Pancreas (tissue), 10 donors: ENCODE measurements around the gene IST1. TPM values are rescaled to one million over a fixed set of nuclear protein-coding genes. Genes with fewer than 3 reads are reported as not detected.

ENCODE experiments used
- ATAC-seq, 4 donors: fragments of 200-7000 bp; cut with Tn5 transposase; one replicate each; pipeline versions ENCODE4 v1.8.0 to v1.9.1; 2020; ENCODE audit warnings: mild to moderate bottlenecking in 4 of 4, moderate library complexity in 4 of 4
- DNase-seq, 6 donors: peaks; one replicate each; pipeline ENCODE4 v3.0.0-alpha.2; 2020
- FAIRE-seq: peaks from 2 replicates; lab custom pipeline; 2012; peaks lifted over from hg19 to GRCh38; lab: Jason Lieb, UNC
- H3K27ac ChIP-seq, 4 donors: fragments of 200-600 bp; sonication (generic); 1 replicate in 3 of 4; 2 replicates in 1 of 4; pipeline versions ENCODE4 v1.5.0 to v1.8.0; 2020
- H3K27me3 ChIP-seq, 4 donors: fragments of 200-600 bp; one replicate each; pipeline ENCODE4 v1.8.0; 2021
- H3K36me3 ChIP-seq, 3 donors: fragments of 200-600 bp; sonication (generic) in 1 of 3; one replicate each; pipeline versions ENCODE4 v1.5.0 to v1.8.0; 2020 to 2021
- H3K4me1 ChIP-seq, 3 donors: fragments of 200-600 bp; one replicate each; pipeline ENCODE4 v1.8.0; 2021
- H3K4me3 ChIP-seq, 4 donors: fragments of 200-600 bp; sonication (generic) in 2 of 4; one replicate each; pipeline versions ENCODE4 v1.5.0 to v1.8.0; 2020 to 2021
- H3K9me3 ChIP-seq, 4 donors: fragments of 200-600 bp; one replicate each; pipeline ENCODE4 v1.8.0; 2021
- WGBS, 2 donors: extraction: QIAGEN DNeasy Blood & Tissue Kit; methylation state at CpG; one replicate each; pipeline ENCODE4 v1.1.7; 2013; 5-methylcytosine and 5-hydroxymethylcytosine counted together
- intact Hi-C, 3 donors: fragments of 100-400 bp; cut with DNase I; formaldehyde crosslinking; loops; one replicate each; pipeline versions ENCODE4 v1.11.1 to v1.14.2; 2022
- polyA plus RNA-seq, 2 donors: library from polyadenylated mRNA; stranded (reverse); fragments of 200-250 nt; gene quantifications; one replicate each; pipeline ENCODE4 v1.2.3, GENCODE V29; 2013
- total RNA-seq, 6 donors: library from RNA; stranded (reverse); fragmentation: NEBNext Ultra II Directional in 4 of 6; extraction: Animal tissue kit (Norgen Biotek cat#: 25700) in 4 of 6; gene quantifications; one replicate each; pipeline versions ENCODE4 v1.2.1 to v1.2.4, GENCODE V29; 2021 to 2023
- TF ChIP-seq, protein P1 (sequence below), 4 donors: fragments of 200-600 bp; sonication (generic) in 3 of 4; IDR thresholded peaks; one replicate each; pipeline versions ENCODE4 v1.5.0 to v1.8.0; 2021; ENCODE audit warnings: antibody characterized with exemption in 4 of 4
- donor health status: healthy with polysubstance abuse.
- donor health status: DM: no; HTN: no; CAD: no; lungs with moderate emphysema.
- donor health status: DM: no; HTN: no; CAD: no.
- donor health status: control.
- donor health status: control.
- donor health status: Bipolar disorder and iron deficiency.
- donor health status: DM: yes; HTN: yes; CAD: no.
- donor health status: DM: no; HTN: no; CAD: no.
- donor health status: DM: no; HTN: no; CAD: no.
- donor health status: DM: yes; HTN: yes; CAD: no.

Gene IST1
- total RNA-seq (100 to 1,000 TPM in 1 of 6 donors, 10 to 100 TPM in 5; 56.1 to 115 (median 69.4) TPM), polyA plus RNA-seq (100 to 1,000 TPM in 1 of 2 donors, 10 to 100 TPM in 1; 57.1 to 121 TPM)

DNA sequence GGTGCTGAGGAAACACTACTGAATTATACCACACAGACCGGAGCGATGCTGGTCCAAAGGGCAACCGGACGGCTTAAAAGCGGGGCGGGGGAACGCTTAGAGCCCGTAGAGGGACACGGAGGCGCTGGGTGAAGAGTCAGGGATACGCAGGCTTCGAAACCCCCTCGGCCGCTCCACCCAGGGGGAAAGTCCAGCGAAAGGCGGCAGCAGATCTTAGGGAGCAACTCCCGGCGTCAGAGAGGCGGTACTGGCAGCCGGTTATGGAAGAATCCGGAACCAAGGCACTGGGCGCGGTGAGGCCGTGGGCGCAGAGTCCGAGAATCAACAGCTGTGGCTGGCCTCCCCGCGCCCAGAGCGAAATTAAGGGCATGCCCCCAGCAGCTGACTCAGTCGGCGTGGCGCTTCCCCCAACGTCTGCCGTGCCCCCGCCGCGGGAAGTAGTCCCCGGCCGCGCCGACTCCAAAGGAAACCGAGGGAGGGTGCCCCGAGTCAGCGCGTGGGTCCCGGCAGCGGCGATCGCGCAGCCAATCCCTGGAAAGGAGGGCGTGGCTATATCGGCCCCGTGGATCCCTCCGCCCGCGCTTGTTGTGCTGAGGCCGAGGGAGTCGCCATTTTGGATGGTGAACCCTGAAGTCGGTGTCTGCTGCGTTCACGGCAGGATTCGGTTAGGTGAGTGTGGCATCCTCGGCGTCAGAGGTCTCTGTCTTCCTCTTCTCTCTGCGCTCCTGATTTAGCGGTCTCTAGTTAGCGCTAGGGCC is at the start of gene IST1:
Gene IST1 (plus strand): TSS at position 611 of the 758 bp plus-strand sequence. CDS start 20,110 bp downstream, outside the sequence.
- FAIRE-seq (no peak), DNase-seq (peak; percentile 96 to 98 (median 98))

DNA sequence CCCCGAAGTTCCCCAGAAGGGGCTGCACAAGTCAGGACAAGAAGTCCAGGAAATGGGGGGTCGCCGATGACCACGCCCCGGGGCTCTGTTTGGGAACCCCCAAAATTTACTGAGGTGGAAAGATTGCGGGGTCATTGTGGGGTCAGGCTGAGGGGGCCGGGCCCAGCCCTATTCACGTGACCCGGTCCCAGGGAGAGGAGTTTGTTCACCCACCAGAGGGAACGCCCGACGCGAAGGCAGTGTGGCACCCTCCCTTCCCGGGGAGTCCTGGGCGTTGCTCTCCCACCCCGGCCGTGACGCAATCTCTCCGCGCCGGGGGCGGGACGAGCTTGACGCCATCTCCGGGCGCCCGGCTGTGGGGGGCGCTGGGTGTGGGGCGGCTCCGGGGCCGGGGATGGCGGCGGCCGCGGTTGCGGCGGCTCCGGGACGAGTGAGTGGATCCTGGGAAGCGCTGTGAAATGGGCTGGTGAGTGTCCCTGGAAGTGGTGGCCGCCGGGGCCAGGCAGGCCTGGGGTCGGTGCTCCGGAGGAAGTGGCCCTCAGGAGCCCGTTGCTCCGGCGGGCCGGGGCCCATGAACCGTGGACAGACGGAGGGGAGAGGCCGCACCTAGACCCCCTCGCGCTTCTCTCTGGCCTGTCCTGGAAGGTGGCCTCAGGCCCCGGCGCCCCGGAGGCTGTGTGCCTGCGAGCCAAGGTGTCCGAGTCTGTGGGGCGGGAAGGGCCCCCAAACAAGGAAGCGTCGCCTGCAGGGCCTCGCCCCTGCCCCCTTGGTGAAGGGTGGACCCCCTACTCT is 49.5 kb upstream of the IST1 start, which contains the start of gene ATXN1L:
Gene ATXN1L (plus strand): TSS at position 338 of the 792 bp plus-strand sequence. CDS start 3,765 bp downstream, outside the sequence.
- TF ChIP-seq, protein P1, sequence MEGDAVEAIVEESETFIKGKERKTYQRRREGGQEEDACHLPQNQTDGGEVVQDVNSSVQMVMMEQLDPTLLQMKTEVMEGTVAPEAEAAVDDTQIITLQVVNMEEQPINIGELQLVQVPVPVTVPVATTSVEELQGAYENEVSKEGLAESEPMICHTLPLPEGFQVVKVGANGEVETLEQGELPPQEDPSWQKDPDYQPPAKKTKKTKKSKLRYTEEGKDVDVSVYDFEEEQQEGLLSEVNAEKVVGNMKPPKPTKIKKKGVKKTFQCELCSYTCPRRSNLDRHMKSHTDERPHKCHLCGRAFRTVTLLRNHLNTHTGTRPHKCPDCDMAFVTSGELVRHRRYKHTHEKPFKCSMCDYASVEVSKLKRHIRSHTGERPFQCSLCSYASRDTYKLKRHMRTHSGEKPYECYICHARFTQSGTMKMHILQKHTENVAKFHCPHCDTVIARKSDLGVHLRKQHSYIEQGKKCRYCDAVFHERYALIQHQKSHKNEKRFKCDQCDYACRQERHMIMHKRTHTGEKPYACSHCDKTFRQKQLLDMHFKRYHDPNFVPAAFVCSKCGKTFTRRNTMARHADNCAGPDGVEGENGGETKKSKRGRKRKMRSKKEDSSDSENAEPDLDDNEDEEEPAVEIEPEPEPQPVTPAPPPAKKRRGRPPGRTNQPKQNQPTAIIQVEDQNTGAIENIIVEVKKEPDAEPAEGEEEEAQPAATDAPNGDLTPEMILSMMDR (IDR thresholded peaks at IDR 0.05) = no peak
- Histone ChIP-seq H3K4me1 (peaks cover 0 to 8% (median 6%) of the 10 kb centered on the region in 3 donors), H3K4me3 (peak within 1 kb of the TSS; percentile 69 to 99 (median 99)), H3K27me3 (no peaks in the 10 kb centered on the region), H3K27ac (peak within 1 kb of the TSS; percentile 82 to 90 (median 85)), H3K9me3 (no peaks in the 10 kb centered on the region), H3K36me3 (peaks cover 0 to 14% (median 5%) of the 10 kb centered on the region in 3 donors)
- ATAC-seq (peak; percentile 98 to 99 (median 98)), DNase-seq (peak; percentile 88 to 97 (median 92)), FAIRE-seq (no peak)
- intact Hi-C loops = no loop called here
- WGBS, 2 donors = 0 to 1% methylated on average over 38 to 62 of the region's 62 CpGs

More for the DNA sequence above, at the start of gene IST1:
- Histone ChIP-seq H3K4me3 (peak within 1 kb of the TSS; percentile 78 to 98 (median 94)), H3K9me3 (no peaks in the 10 kb centered on the region), H3K4me1 (peaks cover 0 to 29% (median 11%) of the 10 kb centered on the region in 3 donors), H3K27ac (peak within 1 kb of the TSS; percentile 67 to 98 (median 94)), H3K27me3 (no peaks in the 10 kb centered on the region), H3K36me3 (no peaks in the 10 kb centered on the region)
- TF ChIP-seq, protein P1 (IDR thresholded peaks at IDR 0.05) = no peak
- ATAC-seq = peak; percentile 94 to 98 (median 95)
- intact Hi-C loops = loop anchor here in 1 of 3 donors (10.0 kb wide), 1 partner anchor 90 kb away; the partner anchor contains the start of gene AP1G1
- WGBS, 2 donors = 0 to 1% methylated on average over 47 to 67 of the region's 67 CpGs

DNA sequence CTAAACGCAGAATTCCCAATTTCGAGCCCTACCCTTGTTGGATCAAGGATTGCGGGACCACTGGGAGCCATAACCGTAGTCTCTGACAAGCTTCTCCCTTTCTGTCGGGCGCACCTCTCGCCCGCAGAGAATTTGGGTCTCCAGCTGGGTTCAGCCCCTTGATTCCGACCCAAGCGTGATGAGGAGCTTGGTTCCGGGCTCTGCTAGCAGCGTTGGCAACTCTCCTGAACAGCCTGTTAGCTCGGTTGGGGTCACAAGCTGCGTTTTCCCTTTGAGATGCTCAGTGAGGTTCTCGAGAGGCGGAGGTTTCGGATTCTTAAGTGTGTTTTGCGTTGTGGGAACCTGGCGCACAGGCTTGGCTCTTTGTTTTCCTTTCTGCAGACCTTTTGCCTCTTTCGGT is 48.9 kb upstream of the IST1 start:
- Histone ChIP-seq H3K4me1 (peaks cover 0 to 8% (median 6%) of the 10 kb centered on the region in 3 donors), H3K27me3 (no peaks in the 10 kb centered on the region), H3K27ac (peak overlapping the region; percentile 82 to 90 (median 85)), H3K4me3 (peak overlapping the region; percentile 69 to 99 (median 99)), H3K9me3 (no peaks in the 10 kb centered on the region), H3K36me3 (peaks cover 3 to 20% (median 5%) of the 10 kb centered on the region in 3 donors)
- WGBS, 2 donors = 0 to 1% methylated on average over 20 of the region's 20 CpGs
- ATAC-seq = peak; percentile 2 to 7 (median 5)
- no peak for FAIRE-seq
- intact Hi-C loops = no loop called here
- TF ChIP-seq, protein P1 (IDR thresholded peaks at IDR 0.05) = no peak
- no peak for DNase-seq

DNA sequence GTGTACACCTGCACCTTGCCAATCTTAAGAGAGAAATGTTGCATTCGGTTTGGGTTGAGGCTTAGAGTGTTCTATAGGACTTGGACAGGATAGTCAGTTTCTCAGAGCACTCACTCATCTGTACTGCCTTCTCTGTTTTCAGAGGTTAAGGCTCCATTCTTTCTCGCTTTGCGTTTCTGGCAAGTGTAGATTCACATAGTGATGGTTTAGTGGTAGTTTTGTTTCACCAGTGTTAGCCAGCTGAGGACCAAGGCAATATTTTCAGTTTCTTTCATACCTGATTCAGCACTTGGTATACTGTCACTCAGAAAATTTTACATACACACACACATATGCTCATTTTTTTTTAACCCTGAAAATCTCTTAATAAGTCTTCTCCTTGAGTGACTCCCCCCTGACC is 48.2 kb upstream of the IST1 start:
- Histone ChIP-seq H3K4me1 (peaks cover 0 to 8% (median 6%) of the 10 kb centered on the region in 3 donors), H3K27me3 (no peaks in the 10 kb centered on the region), H3K4me3 (peak overlapping the region in 2 of 4 donors; percentile 69 to 99), H3K36me3 (peaks cover 5 to 25% (median 7%) of the 10 kb centered on the region in 3 donors), H3K27ac (no peak overlapping the region), H3K9me3 (no peaks in the 10 kb centered on the region)
- intact Hi-C loops = no loop called here
- WGBS, 2 donors = 38 to 46% methylated on average over 3 of the region's 3 CpGs
- no peak for FAIRE-seq
- TF ChIP-seq, protein P1 (IDR thresholded peaks at IDR 0.05) = no peak
- ATAC-seq = no peak
- DNase-seq = no peak
